GM10266 (cell line): ENCODE data around the gene SPAST.
A peak's percentile ranks its signal among the peaks of the same experiment; 100 is the strongest.

Source experiments
- DNase-seq: peaks from one replicate; pipeline ENCODE4 v3.0.0; 2012; ENCODE audit errors: extremely low spot score
- TF ChIP-seq, protein P1 (sequence below): IDR thresholded peaks from 2 replicates; pipeline ENCODE4 v1.5.1; 2012; ENCODE audit warnings: mild to moderate bottlenecking, low read depth; ENCODE audit not compliant: control insufficient read depth, insufficient read depth; ENCODE audit errors: missing control alignments

The SPAST gene

GRCh38 chr2:32058130-32058529, 5.2 kb upstream of the SPAST start:
- no peak for DNase-seq
- TF ChIP-seq, protein P1, sequence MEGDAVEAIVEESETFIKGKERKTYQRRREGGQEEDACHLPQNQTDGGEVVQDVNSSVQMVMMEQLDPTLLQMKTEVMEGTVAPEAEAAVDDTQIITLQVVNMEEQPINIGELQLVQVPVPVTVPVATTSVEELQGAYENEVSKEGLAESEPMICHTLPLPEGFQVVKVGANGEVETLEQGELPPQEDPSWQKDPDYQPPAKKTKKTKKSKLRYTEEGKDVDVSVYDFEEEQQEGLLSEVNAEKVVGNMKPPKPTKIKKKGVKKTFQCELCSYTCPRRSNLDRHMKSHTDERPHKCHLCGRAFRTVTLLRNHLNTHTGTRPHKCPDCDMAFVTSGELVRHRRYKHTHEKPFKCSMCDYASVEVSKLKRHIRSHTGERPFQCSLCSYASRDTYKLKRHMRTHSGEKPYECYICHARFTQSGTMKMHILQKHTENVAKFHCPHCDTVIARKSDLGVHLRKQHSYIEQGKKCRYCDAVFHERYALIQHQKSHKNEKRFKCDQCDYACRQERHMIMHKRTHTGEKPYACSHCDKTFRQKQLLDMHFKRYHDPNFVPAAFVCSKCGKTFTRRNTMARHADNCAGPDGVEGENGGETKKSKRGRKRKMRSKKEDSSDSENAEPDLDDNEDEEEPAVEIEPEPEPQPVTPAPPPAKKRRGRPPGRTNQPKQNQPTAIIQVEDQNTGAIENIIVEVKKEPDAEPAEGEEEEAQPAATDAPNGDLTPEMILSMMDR = no peak

DNA sequence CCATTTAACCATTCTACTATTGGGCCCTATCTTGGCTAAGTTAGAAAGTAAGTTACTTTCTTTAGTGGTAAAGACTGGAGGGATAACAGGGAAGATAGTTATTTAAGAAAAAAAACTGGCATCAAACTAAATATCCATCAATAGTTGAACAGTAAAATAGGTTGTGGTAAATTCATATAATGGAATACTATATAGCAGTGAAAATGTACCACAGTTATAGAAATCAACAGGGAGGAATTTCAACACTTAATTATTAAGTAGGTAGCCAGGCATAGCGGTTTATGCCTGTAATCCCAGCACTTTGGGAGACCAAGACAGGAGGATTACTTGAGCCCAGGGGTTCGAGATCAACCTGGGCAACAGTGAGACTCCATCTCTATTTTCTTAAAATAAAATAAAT, 3.1 kb upstream of the SPAST start:
- DNase-seq = no peak
- TF ChIP-seq, protein P1 = no peak

- TF ChIP-seq, protein P1 = no peak
Observed at GRCh38 chr2:32061430-32061829, 1.9 kb upstream of the SPAST start.

GRCh38 chr2:32061973-32062861, 1.1 kb upstream of the SPAST start:
- TF ChIP-seq, protein P1 = no peak
- DNase-seq = peak; percentile 37

More at GRCh38 chr2:32061430-32061829, 1.9 kb upstream of the SPAST start:
- no peak for DNase-seq

GRCh38 chr2:32064021-32064601, 755 bp downstream of the SPAST start:
- DNase-seq = peak; percentile 48
- TF ChIP-seq, protein P1 = no peak

- TF ChIP-seq, protein P1 = no peak
- no peak for DNase-seq
Observed at GRCh38 chr2:32064713-32065112, 1.4 kb downstream of the SPAST start.

DNA sequence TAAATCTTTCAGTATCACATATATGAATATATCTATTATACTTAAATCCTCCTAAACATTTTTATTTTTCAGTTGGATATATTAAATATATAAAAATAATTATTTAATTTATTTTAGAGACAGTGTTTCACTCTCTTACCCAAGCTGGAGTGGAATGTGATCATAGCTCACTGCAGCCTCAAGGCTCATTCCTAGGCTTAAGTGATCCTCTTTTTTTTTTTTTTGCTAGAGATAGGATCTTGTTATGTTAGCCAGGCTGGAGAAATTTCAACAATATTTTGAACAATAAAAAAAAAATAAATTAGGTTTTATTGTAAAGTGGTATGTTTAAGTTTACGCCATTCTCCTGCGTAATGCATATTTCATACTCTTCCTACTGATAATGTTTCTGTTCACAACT, 4.2 kb downstream of the SPAST start:
- no peak for DNase-seq
- TF ChIP-seq, protein P1 = no peak
